GM12892 (cell line): Measurements from ENCODE around the gene TENT5A.

ENCODE experiments used
- POLR2A ChIP-seq: IDR thresholded peaks from 2 replicates; pipeline ENCODE4 v1.6.1; 2011; ENCODE audit warnings: low read depth, low read length, control low read depth
- POLR2AphosphoS5 ChIP-seq: IDR thresholded peaks from 2 replicates; pipeline ENCODE4 v1.6.1; 2011; ENCODE audit warnings: low read depth, low read length, control low read depth

DNA sequence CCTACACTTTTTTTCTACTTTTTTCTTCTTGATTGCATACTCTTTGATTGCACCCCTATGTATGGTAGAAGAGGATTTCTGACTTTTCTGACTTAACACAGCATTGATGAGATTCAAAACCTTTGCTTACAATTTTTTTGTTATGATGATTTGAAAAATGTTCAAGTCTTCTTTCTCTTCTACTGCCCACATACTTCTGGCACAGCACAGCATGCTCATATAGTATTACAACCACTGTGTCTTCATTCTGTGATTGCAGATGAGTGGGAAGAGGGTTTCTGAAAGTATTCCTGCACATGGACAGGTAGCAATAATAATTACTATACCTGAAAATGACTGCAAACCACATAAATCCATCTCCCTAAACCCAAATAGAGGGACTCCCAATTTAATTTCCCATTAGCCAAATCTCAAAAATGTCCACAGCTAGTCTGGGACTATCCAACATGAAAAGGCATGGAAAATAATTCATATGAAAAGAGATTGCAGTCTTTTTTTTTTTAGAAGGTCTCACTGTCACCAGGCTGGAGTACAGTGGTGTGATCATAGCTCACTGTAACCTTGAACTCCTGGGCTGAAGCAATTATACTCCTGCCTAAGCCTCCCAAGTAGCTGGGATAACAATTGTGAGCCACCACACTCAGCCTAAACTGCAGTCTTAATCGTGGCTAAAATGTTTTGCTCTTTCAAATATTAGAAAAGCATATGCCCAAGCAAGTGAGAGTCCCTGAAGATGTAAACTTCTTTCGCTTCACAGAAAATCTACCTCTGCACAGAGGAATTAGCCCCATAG is 15.9 kb upstream of the TENT5A start:
- TF ChIP-seq POLR2A (no peak), POLR2AphosphoS5 (no peak)
